DND-41 (cell line): ENCODE measurements around the gene LIPT1.

Source experiments
- ATAC-seq: fragments of 200-7000 bp; cut with Tn5 transposase; 3 replicates; pipeline ENCODE4 v1.9.1; 2021; ENCODE audit warnings: low read depth; ENCODE audit not compliant: insufficient read depth
- DNase-seq: peaks from one replicate; pipeline ENCODE4 v3.0.0-alpha.2; 2020
- H2AFZ ChIP-seq: 2 replicates; pipeline ENCODE4 v1.6.0; 2012; ENCODE audit warnings: low read depth, low read length
- H3K27ac ChIP-seq: 2 replicates; pipeline ENCODE4 v1.5.1; 2012; ENCODE audit warnings: low read length, inconsistent platforms
- H3K27me3 ChIP-seq: fragments of 200-600 bp; sonication (generic); 2 replicates; pipeline ENCODE4 v1.6.0; 2012; ENCODE audit warnings: low read length, mild to moderate bottlenecking, inconsistent platforms; ENCODE audit not compliant: insufficient read depth, poor library complexity
- H3K36me3 ChIP-seq: 2 replicates; pipeline ENCODE4 v1.5.1; 2012; ENCODE audit warnings: low read length, inconsistent platforms; ENCODE audit not compliant: insufficient read depth
- H3K4me1 ChIP-seq: 2 replicates; pipeline ENCODE4 v1.5.1; 2012; ENCODE audit warnings: mild to moderate bottlenecking, low read length; ENCODE audit not compliant: insufficient read depth
- H3K4me2 ChIP-seq: 2 replicates; pipeline ENCODE4 v1.6.0; 2012; ENCODE audit warnings: mild to moderate bottlenecking, moderate library complexity, low read length, inconsistent platforms; ENCODE audit not compliant: insufficient read depth
- H3K4me3 ChIP-seq, 2 experiments: fragments of 200-600 bp in 1 of 2; shearing (Covaris generic) in 1 of 2; 2 replicates each; pipeline ENCODE4 v1.5.1; 2012 to 2016; ENCODE audit warnings: inconsistent platforms in 2 of 2, low read length in 2 of 2, mild to moderate bottlenecking in 2 of 2, low read depth in 1 of 2, moderate library complexity in 1 of 2
- H3K79me2 ChIP-seq: 2 replicates; pipeline ENCODE4 v1.6.0; 2012; ENCODE audit warnings: low read length, inconsistent platforms; ENCODE audit not compliant: insufficient read depth
- H3K9ac ChIP-seq: 2 replicates; pipeline ENCODE4 v1.6.0; 2012; ENCODE audit warnings: low read depth, mild to moderate bottlenecking, inconsistent platforms, low read length, moderate library complexity
- H3K9me3 ChIP-seq: 2 replicates; pipeline ENCODE4 v1.5.1; 2012; ENCODE audit warnings: low read length, moderate library complexity, mild to moderate bottlenecking, inconsistent platforms; ENCODE audit not compliant: insufficient read depth, severe bottlenecking
- H4K20me1 ChIP-seq: 2 replicates; pipeline ENCODE4 v1.6.0; 2012; ENCODE audit warnings: low read length; ENCODE audit not compliant: insufficient read depth
- CTCF ChIP-seq: IDR thresholded peaks from 2 replicates; pipeline ENCODE4 v1.5.1; 2012; ENCODE audit warnings: borderline replicate concordance, low read length, moderate library complexity, mild to moderate bottlenecking; ENCODE audit not compliant: poor library complexity, severe bottlenecking; ENCODE audit errors: extremely low read depth
- EZH2 ChIP-seq: IDR thresholded peaks from 3 replicates; pipeline ENCODE4 v1.6.1; 2012; ENCODE audit warnings: borderline replicate concordance, low read depth, mild to moderate bottlenecking, moderate library complexity, low read length, inconsistent platforms; ENCODE audit not compliant: severe bottlenecking

The LIPT1 gene

GRCh38 chr2:99139003-99139402, 15.8 kb upstream of the LIPT1 start:
- no peak overlapping the region for H3K4me3 ChIP-seq
- peaks cover 13% of the 10 kb centered on the region for H3K27me3 ChIP-seq
- TF ChIP-seq CTCF (no peak), EZH2 (no peak)
- no peaks in the 10 kb centered on the region for H3K9me3 ChIP-seq
- no peak overlapping the region for H3K27ac ChIP-seq
- H2AFZ ChIP-seq: no peak overlapping the region
- H3K4me1 ChIP-seq: peaks cover 25% of the 10 kb centered on the region
- H3K79me2 ChIP-seq: no peaks in the 10 kb centered on the region
- ATAC-seq (no peak), DNase-seq (no peak)
- no peak overlapping the region for H3K9ac ChIP-seq
- no peaks in the 10 kb centered on the region for H3K36me3 ChIP-seq
- no peak overlapping the region for H3K4me2 ChIP-seq
- H4K20me1 ChIP-seq: no peaks in the 10 kb centered on the region

DNA sequence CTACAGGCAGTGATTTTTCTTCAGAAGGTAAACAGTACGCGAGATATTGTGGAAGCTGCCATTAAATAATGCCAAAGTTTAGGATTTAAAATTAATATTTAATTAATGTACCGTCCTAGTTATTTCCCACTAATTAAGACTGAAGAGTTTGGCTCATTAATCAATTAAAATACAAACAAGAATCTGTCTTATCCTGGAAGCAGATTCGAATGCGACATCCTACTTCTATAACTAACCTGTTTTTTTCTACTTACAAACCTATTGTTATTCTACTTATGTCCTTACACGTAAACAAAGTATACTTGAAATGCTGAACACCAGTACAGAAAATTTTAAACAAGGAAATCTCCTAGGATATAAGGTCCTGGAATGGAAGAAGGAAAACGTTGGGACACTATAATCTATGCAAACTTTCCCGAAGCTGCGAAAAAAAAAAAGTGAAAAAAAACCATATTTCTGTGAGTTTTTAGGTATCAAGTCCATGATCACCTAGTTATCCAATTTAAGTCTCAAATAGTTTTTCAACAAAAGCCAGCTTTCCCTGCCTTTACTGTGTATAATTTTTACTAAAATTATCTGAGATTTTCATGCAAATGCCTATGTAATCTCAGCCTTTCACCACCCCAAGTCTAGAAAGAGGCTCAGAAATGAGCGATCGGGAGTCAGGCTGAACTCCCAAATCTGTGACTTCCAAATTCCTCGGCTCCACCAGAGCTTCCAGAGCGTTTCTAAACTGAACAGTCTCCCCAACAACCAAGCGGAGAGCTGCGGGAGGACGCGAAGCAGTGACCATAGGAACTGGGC, 14.5 kb upstream of the LIPT1 start:
- no peaks in the 10 kb centered on the region for H3K36me3 ChIP-seq
- H4K20me1 ChIP-seq: no peaks in the 10 kb centered on the region
- TF ChIP-seq CTCF: no peak
- TF ChIP-seq EZH2: peak; percentile 61
- DNase-seq: no peak
- H3K9ac ChIP-seq: peak overlapping the region; percentile 64
- H3K27me3 ChIP-seq: peaks cover 13% of the 10 kb centered on the region
- peaks cover 25% of the 10 kb centered on the region for H3K4me1 ChIP-seq
- H3K79me2 ChIP-seq: no peaks in the 10 kb centered on the region
- H3K4me3 ChIP-seq: peak overlapping the region; percentile 62 to 89
- peak overlapping the region; percentile 98 for H2AFZ ChIP-seq
- H3K9me3 ChIP-seq: no peaks in the 10 kb centered on the region
- H3K27ac ChIP-seq: no peak overlapping the region
- peak overlapping the region; percentile 99 for H3K4me2 ChIP-seq
- no peak for ATAC-seq

- Histone ChIP-seq H3K4me1 (peaks cover 25% of the 10 kb centered on the region), H3K9me3 (no peaks in the 10 kb centered on the region), H3K79me2 (no peaks in the 10 kb centered on the region), H3K27me3 (peaks cover 13% of the 10 kb centered on the region), H3K9ac (peak overlapping the region; percentile 64), H4K20me1 (no peaks in the 10 kb centered on the region), H3K27ac (no peak overlapping the region), H2AFZ (peak overlapping the region; percentile 98), H3K4me3 (peak overlapping the region; percentile 62 to 89), H3K36me3 (no peaks in the 10 kb centered on the region), H3K4me2 (peak overlapping the region; percentile 99)
- no peak for TF ChIP-seq EZH2
- no peak for TF ChIP-seq CTCF
- DNase-seq: no peak
- ATAC-seq: peak; percentile 51
Observed at GRCh38 chr2:99140860-99141109, 14.0 kb upstream of the LIPT1 start.
